Brain microvascular endothelial cell (primary cell): ENCODE measurements around the gene TRABD2A.

Experiments
- DNase-seq: peaks from one replicate; pipeline ENCODE4 v3.0.0-alpha.2; 2020
- H3K27ac ChIP-seq: fragments of 250-450 bp; sonication (Bioruptor Pico); 2 replicates; pipeline ENCODE4 v1.5.1; 2020; ENCODE audit warnings: mild to moderate bottlenecking, moderate library complexity
- H3K27me3 ChIP-seq: fragments of 250-450 bp; sonication (Bioruptor Pico); replicated peaks from 2 replicates; pipeline ENCODE4 v1.5.1; 2020; ENCODE audit warnings: mild to moderate bottlenecking
- H3K36me3 ChIP-seq: fragments of 250-450 bp; sonication (Bioruptor Pico); replicated peaks from 2 replicates; pipeline ENCODE4 v1.5.1; 2020; ENCODE audit warnings: mild to moderate bottlenecking
- H3K4me3 ChIP-seq: 2 replicates; pipeline ENCODE4 v1.5.1; 2011; ENCODE audit warnings: low read depth, mild to moderate bottlenecking, control low read depth, low read length, moderate library complexity
- CTCF ChIP-seq: IDR thresholded peaks from 2 replicates; pipeline ENCODE4 v1.5.1; 2011; ENCODE audit warnings: low read depth, mild to moderate bottlenecking, moderate library complexity, low read length, control low read depth, inconsistent platforms; ENCODE audit errors: missing control alignments
- in situ Hi-C: cut with HindIII; loops from 2 replicates; pipeline ENCODE4 v1.10.0; 2017; ENCODE audit warnings: low sequenced_read_pairs, low pct_ligation_motif_present

TRABD2A gene

DNA sequence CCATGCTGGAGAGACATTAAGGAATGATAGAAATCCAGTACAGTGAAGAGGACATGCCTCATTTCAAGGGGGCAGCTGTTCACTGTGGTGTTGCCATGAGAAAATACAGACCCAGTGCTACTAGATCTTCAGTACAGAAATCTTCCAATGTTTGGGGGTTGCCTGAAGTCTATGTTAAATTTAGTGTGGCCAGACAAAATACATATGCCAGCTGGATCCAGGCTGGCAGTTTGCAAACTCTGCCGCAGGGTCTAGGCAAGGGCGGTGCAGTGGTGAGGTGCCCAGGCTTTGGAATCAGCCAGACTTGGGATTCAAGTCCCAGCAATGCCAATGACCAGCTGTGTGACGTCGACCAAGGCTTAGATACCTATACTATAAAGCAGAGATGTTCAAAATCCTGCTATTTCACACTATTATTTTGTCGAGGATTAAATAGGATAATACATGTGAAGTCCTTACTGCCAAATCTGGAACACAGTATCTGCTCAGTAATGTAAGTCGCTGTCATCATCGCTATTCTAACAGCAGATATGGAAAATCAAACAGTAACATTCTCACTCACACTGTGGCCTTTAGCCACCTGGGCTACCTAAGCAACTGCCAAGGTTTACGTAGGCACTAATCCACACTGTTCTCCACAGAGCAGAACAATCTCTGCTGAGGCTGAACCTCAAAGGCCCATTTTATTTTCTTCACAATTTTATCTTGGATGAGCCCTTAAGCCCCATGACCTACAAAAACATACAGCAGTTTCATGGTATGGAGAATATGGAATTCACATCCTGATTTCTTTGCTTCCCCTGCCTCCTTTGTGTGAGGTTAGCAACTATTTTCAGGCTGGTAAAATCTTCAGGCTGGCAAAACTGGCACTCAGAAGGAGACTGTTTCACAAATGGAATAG, 18.7 kb upstream of the TRABD2A start:
- Histone ChIP-seq H3K4me3 (no peak overlapping the region), H3K27me3 (no peaks in the 10 kb centered on the region), H3K36me3 (no peaks in the 10 kb centered on the region), H3K27ac (no peak overlapping the region)
- in situ Hi-C loops = no loop called here
- no peak for DNase-seq
- no peak for TF ChIP-seq CTCF

GRCh38 chr2:84897773-84898172, 16.9 kb upstream of the TRABD2A start:
- DNase-seq = no peak
- in situ Hi-C loops = no loop called here
- Histone ChIP-seq H3K27me3 (no peaks in the 10 kb centered on the region), H3K27ac (peak overlapping the region; percentile 94), H3K36me3 (no peaks in the 10 kb centered on the region), H3K4me3 (no peak overlapping the region)
- no peak for TF ChIP-seq CTCF

GRCh38 chr2:84896567-84896966, 15.7 kb upstream of the TRABD2A start:
- no peak for TF ChIP-seq CTCF
- in situ Hi-C loops = no loop called here
- no peak overlapping the region for H3K4me3 ChIP-seq
- H3K27me3 ChIP-seq = no peaks in the 10 kb centered on the region
- no peak for DNase-seq
- H3K36me3 ChIP-seq = no peaks in the 10 kb centered on the region
- H3K27ac ChIP-seq = no peak overlapping the region

DNA sequence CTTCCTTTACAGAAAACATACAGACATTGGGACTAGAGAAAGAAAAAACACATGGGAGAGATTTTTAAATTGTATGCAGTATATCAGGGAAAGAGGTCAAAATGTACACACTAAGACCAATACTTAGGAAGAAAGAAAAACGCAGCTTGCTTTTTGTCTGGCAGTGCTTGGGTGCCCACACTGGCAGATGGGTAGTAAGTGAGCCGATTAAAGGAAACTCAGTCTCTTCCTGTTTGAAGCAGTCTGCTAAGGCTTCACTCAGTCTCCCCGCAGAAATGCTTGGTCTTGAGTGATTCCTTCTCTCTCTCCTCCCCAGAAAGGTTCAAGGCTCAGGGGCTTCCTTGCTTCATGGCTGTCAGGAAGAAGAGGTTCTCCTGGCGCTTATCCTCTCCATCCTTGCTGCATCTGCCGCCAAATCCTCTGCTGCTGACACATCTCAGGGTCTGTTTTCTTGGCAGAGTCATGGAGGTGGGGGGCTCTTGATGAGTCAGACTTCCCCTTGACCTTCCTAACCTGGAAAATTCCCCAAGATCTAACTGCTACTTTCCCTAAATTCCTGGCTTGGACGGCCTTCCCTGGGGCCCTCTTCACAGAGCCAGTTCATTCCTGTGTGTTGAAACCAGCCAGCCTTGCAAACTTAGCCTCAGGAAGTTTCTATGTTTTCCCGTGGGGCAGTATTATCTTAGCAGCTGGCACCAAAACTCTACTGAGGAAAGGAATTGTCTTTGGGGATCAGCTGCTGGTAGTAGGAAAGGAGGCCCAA, 14.1 kb upstream of the TRABD2A start:
- Histone ChIP-seq H3K4me3 (no peak overlapping the region), H3K27ac (no peak overlapping the region), H3K27me3 (no peaks in the 10 kb centered on the region), H3K36me3 (no peaks in the 10 kb centered on the region)
- no peak for DNase-seq
- in situ Hi-C loops = no loop called here
- no peak for TF ChIP-seq CTCF

GRCh38 chr2:84894131-84894586, 13.3 kb upstream of the TRABD2A start:
- no peak overlapping the region for H3K4me3 ChIP-seq
- TF ChIP-seq CTCF = no peak
- H3K27ac ChIP-seq = no peak overlapping the region
- no peak for DNase-seq
- no peaks in the 10 kb centered on the region for H3K36me3 ChIP-seq
- in situ Hi-C loops = no loop called here
- no peaks in the 10 kb centered on the region for H3K27me3 ChIP-seq
